ENCODE results near the gene RHOB.

GRCh38 chr2:20415511-20415918 is 31.4 kb upstream of the RHOB start:
- TF ChIP-seq CTCF (IDR thresholded peaks at IDR 0.05): no peak
- TF ChIP-seq POLR2A (IDR thresholded peaks at IDR 0.05): no peak
